ENCODE measurements around the gene SALL4.

DNA sequence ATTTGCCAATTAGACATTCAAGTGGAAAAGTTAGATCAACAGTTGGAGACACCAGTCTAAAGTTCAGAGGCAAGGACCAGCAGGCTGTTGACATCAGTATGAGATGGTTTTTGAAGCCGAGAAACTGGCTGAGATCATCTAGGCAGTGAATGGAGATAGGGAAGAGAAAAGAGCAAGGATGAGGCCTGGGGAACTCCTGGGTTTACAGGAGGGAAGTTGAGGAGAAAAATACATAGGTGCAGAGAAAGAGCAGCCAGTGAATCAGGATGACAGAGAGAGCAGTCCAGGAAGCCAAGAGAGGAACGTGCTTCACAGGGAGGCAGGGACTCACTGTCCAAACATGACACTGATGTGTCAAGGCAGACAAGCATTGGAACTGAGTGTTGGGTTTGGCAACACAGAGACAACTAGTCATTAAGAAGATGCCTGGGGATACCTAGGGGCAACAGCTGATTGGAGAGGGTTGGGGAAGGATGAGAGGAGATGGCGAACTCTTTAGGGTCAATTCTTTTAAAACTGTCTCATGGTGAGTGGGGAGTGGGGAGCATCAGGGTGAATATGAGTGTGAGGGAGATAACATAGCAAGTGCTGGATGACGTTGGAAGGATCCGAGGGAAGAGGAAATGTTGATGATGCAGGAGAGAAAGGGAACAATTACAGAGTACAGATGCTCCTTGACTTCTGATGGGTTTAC, 13.2 kb upstream of the SALL4 start:
- TF ChIP-seq, protein P1, sequence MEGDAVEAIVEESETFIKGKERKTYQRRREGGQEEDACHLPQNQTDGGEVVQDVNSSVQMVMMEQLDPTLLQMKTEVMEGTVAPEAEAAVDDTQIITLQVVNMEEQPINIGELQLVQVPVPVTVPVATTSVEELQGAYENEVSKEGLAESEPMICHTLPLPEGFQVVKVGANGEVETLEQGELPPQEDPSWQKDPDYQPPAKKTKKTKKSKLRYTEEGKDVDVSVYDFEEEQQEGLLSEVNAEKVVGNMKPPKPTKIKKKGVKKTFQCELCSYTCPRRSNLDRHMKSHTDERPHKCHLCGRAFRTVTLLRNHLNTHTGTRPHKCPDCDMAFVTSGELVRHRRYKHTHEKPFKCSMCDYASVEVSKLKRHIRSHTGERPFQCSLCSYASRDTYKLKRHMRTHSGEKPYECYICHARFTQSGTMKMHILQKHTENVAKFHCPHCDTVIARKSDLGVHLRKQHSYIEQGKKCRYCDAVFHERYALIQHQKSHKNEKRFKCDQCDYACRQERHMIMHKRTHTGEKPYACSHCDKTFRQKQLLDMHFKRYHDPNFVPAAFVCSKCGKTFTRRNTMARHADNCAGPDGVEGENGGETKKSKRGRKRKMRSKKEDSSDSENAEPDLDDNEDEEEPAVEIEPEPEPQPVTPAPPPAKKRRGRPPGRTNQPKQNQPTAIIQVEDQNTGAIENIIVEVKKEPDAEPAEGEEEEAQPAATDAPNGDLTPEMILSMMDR (conservative IDR thresholded peaks at IDR 0.05; ENCODE audit: low read depth in 2 of 2), result no peak
- TF ChIP-seq JUNB (IDR thresholded peaks at IDR 0.05; ENCODE audit: unreplicated experiment) (no peak), ZNF331 (CRISPR knock-in tag; IDR thresholded peaks at IDR 0.05; ENCODE audit: low read depth) (no peak), POLR2AphosphoS5 (IDR thresholded peaks at IDR 0.05; ENCODE audit: low read depth) (no peak)
- TF ChIP-seq, protein P2, sequence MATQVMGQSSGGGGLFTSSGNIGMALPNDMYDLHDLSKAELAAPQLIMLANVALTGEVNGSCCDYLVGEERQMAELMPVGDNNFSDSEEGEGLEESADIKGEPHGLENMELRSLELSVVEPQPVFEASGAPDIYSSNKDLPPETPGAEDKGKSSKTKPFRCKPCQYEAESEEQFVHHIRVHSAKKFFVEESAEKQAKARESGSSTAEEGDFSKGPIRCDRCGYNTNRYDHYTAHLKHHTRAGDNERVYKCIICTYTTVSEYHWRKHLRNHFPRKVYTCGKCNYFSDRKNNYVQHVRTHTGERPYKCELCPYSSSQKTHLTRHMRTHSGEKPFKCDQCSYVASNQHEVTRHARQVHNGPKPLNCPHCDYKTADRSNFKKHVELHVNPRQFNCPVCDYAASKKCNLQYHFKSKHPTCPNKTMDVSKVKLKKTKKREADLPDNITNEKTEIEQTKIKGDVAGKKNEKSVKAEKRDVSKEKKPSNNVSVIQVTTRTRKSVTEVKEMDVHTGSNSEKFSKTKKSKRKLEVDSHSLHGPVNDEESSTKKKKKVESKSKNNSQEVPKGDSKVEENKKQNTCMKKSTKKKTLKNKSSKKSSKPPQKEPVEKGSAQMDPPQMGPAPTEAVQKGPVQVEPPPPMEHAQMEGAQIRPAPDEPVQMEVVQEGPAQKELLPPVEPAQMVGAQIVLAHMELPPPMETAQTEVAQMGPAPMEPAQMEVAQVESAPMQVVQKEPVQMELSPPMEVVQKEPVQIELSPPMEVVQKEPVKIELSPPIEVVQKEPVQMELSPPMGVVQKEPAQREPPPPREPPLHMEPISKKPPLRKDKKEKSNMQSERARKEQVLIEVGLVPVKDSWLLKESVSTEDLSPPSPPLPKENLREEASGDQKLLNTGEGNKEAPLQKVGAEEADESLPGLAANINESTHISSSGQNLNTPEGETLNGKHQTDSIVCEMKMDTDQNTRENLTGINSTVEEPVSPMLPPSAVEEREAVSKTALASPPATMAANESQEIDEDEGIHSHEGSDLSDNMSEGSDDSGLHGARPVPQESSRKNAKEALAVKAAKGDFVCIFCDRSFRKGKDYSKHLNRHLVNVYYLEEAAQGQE (IDR thresholded peaks at IDR 0.05; ENCODE audit: unreplicated experiment), result no peak

All from GM23338 (cell line).